SU-DHL-6 (cell line): Measurements from ENCODE around the gene ST7.

Experiments used
- EZH2phosphoT487 ChIP-seq: fragments of 200-600 bp; sonication (generic), shearing (Covaris generic); conservative IDR thresholded peaks from 2 replicates; pipeline ENCODE4 v1.6.1; 2018; ENCODE audit warnings: mild to moderate bottlenecking, antibody characterized with exemption, low read length, moderate library complexity, mixed read lengths
- TF ChIP-seq, protein P1 (sequence below): fragments of 200-600 bp; sonication (generic); IDR thresholded peaks from one replicate; pipeline ENCODE4 v1.5.1; 2017; ENCODE audit warnings: antibody characterized with exemption, mild to moderate bottlenecking, low read length, moderate library complexity; ENCODE audit not compliant: insufficient read depth, poor library complexity, severe bottlenecking

- TF ChIP-seq, protein P1, sequence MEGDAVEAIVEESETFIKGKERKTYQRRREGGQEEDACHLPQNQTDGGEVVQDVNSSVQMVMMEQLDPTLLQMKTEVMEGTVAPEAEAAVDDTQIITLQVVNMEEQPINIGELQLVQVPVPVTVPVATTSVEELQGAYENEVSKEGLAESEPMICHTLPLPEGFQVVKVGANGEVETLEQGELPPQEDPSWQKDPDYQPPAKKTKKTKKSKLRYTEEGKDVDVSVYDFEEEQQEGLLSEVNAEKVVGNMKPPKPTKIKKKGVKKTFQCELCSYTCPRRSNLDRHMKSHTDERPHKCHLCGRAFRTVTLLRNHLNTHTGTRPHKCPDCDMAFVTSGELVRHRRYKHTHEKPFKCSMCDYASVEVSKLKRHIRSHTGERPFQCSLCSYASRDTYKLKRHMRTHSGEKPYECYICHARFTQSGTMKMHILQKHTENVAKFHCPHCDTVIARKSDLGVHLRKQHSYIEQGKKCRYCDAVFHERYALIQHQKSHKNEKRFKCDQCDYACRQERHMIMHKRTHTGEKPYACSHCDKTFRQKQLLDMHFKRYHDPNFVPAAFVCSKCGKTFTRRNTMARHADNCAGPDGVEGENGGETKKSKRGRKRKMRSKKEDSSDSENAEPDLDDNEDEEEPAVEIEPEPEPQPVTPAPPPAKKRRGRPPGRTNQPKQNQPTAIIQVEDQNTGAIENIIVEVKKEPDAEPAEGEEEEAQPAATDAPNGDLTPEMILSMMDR, result no peak
- TF ChIP-seq EZH2phosphoT487, result no peak
Observed at GRCh38 chr7:117025891-117026290, 72.6 kb downstream of the ST7 start.
